Measurements from ENCODE around the gene LEAP2. TPM values are rescaled to one million over a fixed set of nuclear protein-coding genes. Genes with fewer than 3 reads are reported as not detected.

The LEAP2 gene
- total RNA-seq, 1 experiment from 2014 or later = 0.36 TPM

DNA sequence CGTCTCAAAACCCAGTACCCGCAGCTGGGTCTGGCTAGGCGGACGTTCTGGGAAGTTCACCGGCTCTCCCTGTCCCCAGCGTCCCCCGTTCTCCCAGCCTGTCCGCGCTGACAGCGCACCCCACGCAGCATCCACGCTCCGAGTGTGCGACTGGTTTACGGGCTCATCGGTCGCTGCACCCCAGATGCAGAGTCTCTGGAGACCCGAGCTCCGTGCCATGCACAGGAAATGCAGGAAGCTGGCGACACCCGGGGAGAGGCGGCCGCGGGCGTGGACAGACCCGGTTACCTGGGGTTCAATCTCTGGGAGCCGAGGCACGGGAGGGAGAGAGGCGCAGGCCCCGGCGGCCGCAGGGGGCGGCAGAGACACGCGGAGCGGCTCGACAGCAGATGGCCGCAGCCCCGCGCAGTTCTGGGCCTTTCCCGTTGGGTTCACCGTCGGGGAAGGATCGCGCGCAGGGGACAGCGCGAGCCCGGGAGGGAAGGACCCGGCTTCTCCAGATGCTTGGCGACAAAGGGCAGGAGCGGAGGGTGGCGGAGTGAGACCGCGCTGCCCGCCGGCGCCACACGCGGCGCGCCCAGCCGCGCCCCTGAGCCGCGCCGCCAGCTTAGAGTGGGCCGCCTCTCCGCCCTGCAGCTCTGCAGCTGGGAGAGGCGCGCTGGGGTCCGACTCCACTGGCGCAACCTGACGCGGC lies 43.6 kb upstream of the LEAP2 start:
- no peak for TF ChIP-seq EZH2phosphoT487 (IDR thresholded peaks at IDR 0.05; ENCODE audit: borderline replicate concordance, low read length)
- TF ChIP-seq, protein P1, sequence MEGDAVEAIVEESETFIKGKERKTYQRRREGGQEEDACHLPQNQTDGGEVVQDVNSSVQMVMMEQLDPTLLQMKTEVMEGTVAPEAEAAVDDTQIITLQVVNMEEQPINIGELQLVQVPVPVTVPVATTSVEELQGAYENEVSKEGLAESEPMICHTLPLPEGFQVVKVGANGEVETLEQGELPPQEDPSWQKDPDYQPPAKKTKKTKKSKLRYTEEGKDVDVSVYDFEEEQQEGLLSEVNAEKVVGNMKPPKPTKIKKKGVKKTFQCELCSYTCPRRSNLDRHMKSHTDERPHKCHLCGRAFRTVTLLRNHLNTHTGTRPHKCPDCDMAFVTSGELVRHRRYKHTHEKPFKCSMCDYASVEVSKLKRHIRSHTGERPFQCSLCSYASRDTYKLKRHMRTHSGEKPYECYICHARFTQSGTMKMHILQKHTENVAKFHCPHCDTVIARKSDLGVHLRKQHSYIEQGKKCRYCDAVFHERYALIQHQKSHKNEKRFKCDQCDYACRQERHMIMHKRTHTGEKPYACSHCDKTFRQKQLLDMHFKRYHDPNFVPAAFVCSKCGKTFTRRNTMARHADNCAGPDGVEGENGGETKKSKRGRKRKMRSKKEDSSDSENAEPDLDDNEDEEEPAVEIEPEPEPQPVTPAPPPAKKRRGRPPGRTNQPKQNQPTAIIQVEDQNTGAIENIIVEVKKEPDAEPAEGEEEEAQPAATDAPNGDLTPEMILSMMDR (conservative IDR thresholded peaks at IDR 0.05; ENCODE audit: low read depth, low read length) = peak; percentile 67
- DNase-seq (peak; percentile 64), ATAC-seq (peak; percentile 82)
- Histone ChIP-seq H3K36me3 (ENCODE audit: low read depth, low read length) (no peaks in the 10 kb centered on the region), H3K4me3 (ENCODE audit: low read length) (peak overlapping the region; percentile 95), H3K27ac (ENCODE audit: low read length) (no peak overlapping the region), H3F3A (ENCODE audit: low read length, unreplicated experiment) (no peaks in the 10 kb centered on the region), H3K4me1 (ENCODE audit: insufficient read depth, low read length) (peaks cover 5% of the 10 kb centered on the region), H3K9me2 (replicated peaks; ENCODE audit: low read length) (no peaks in the 10 kb centered on the region), H2AFZ (ENCODE audit: low read length) (peak overlapping the region; percentile 90), H3K9me3 (ENCODE audit: low read length) (no peaks in the 10 kb centered on the region), H3K27me3 (ENCODE audit: low read length) (no peaks in the 10 kb centered on the region), H3K4me2 (ENCODE audit: low read length) (peak overlapping the region; percentile 98), H3K79me2 (ENCODE audit: low read length) (peaks cover 17% of the 10 kb centered on the region; the same call in 1 of the 2 replicates), H4K20me1 (ENCODE audit: low read length) (no peaks in the 10 kb centered on the region), H3K9ac (ENCODE audit: low read length) (peak overlapping the region; percentile 79)
- POLR2A ChIA-PET (ENCODE audit: unreplicated experiment) = no interaction called here
- CTCF ChIA-PET = interaction anchor here (0.9 kb wide), 1 partner anchor 53 kb away, joined by 4 read pairs; no protein-coding TSS in a partner anchor
- no TSS peak for BruUV-seq (replicated peaks)
- intact Hi-C loops (cut with micrococcal nuclease) = loop anchor here (1.0 kb wide), 2 partner anchors 36 to 53 kb away; partner anchors contain the start of genes GDF9 and UQCRQ

DNA sequence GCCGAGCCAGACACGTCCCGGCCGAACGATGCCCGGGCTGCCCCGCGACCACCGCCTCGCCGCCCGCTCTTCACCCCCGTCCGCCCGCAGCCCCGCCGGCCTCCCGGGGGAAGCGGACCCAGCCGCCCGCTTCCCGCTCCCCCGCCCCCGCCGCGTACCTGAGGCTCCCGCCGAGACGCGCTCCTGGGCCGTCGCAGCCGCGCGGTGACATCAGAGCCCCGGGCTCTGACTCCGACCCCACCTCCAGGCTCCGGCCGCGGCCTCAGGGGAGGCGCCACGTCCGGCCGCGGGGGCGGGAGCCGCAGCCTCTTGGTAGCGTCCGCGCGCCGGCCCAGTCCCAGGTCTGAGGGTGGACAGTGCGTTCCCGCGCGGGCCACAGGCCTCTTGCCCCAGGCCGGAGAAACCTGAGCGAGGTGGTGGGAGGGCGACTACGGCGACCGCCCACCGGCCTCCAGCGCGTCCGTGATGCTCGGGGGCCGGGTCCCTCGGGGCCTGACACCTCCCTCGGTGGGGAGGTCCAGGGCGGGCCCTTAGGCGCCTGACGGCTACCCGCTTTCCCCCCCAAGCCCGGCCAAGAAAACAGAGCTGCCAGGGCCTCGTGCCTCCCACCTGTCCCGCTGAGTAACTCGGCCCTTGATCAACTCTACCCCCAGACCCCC lies 42.9 kb upstream of the LEAP2 start, which contains the start of gene SHROOM1:
Gene SHROOM1, minus strand, starts transcription at position 212 of the 659 bp plus-strand sequence. CDS start 4,507 bp downstream, outside the sequence.
- CTCF ChIA-PET = interaction anchor here (0.6 to 0.9 kb wide), 2 partner anchors 53 to 133 kb away, joined by 3 to 4 read pairs; no protein-coding TSS in a partner anchor
- peak; percentile 83 for ATAC-seq
- POLR2A ChIA-PET (ENCODE audit: unreplicated experiment) = no interaction called here
- Histone ChIP-seq H3K9me2 (replicated peaks; ENCODE audit: low read length) (no peaks in the 10 kb centered on the region), H3K9ac (ENCODE audit: low read length) (peak within 1 kb of the TSS; percentile 79), H2AFZ (ENCODE audit: low read length) (peak within 1 kb of the TSS; percentile 90), H3F3A (ENCODE audit: low read length, unreplicated experiment) (no peaks in the 10 kb centered on the region), H3K4me1 (ENCODE audit: insufficient read depth, low read length) (peaks cover 5% of the 10 kb centered on the region), H3K9me3 (ENCODE audit: low read length) (no peaks in the 10 kb centered on the region), H3K27ac (ENCODE audit: low read length) (no peak within 1 kb of the TSS), H3K79me2 (ENCODE audit: low read length) (peaks cover 17% of the 10 kb centered on the region; the same call in 1 of the 2 replicates), H3K4me2 (ENCODE audit: low read length) (peak within 1 kb of the TSS; percentile 98), H4K20me1 (ENCODE audit: low read length) (no peaks in the 10 kb centered on the region), H3K4me3 (ENCODE audit: low read length) (peak within 1 kb of the TSS; percentile 95), H3K36me3 (ENCODE audit: low read depth, low read length) (no peaks in the 10 kb centered on the region), H3K27me3 (ENCODE audit: low read length) (no peaks in the 10 kb centered on the region)
- DNase-seq = peak; percentile 68
- BruUV-seq (replicated peaks) = no TSS peak
- TF ChIP-seq EZH2 (IDR thresholded peaks at IDR 0.05; ENCODE audit: low read length, unreplicated experiment) = no peak
- TF ChIP-seq EZH2phosphoT487 (IDR thresholded peaks at IDR 0.05; ENCODE audit: borderline replicate concordance, low read length) = no peak
- TF ChIP-seq, protein P1 (conservative IDR thresholded peaks at IDR 0.05; ENCODE audit: low read depth, low read length) = no peak
- intact Hi-C loops (cut with micrococcal nuclease) = loop anchor here (1.0 kb wide), 2 partner anchors 36 to 53 kb away; partner anchors contain the start of genes GDF9 and UQCRQ
